CD14-positive monocyte (primary cell): ENCODE data around the gene PLCB1. TPM values are rescaled to one million over a fixed set of nuclear protein-coding genes. Genes with fewer than 3 reads are reported as not detected.

Experiments used
- DNase-seq, 3 donors: peaks; one replicate each; pipeline ENCODE4 v3.0.0-alpha.2; 2011 to 2022
- H2AFZ ChIP-seq: 2 replicates; pipeline ENCODE4 v1.6.0; 2012; ENCODE audit warnings: mild to moderate bottlenecking, low read depth, low read length, inconsistent platforms; ENCODE audit not compliant: insufficient read depth, poor library complexity, severe bottlenecking
- H3K27ac ChIP-seq, 2 donors: 1 replicate in 1 of 2; 2 replicates in 1 of 2; pipeline ENCODE4 v1.5.1; 2012 to 2013; ENCODE audit warnings: low read length in 2 of 2, control low read depth in 1 of 2, inconsistent platforms in 1 of 2, low read depth in 1 of 2, mild to moderate bottlenecking in 1 of 2
- H3K27me3 ChIP-seq, 2 donors: one replicate each; pipeline versions ENCODE4 v1.6.0 to v1.6.1; 2011 to 2013; ENCODE audit warnings: low read length in 2 of 2; ENCODE audit not compliant: control insufficient read depth in 2 of 2, insufficient read depth in 2 of 2
- H3K36me3 ChIP-seq, 2 donors: replicated peaks in 1 of 2; 1 replicate in 1 of 2; 2 replicates in 1 of 2; pipeline versions ENCODE4 v1.5.1 to v1.6.1; 2012 to 2013; ENCODE audit warnings: low read length in 2 of 2, control low read depth in 1 of 2, inconsistent platforms in 1 of 2, mild to moderate bottlenecking in 1 of 2; ENCODE audit not compliant: insufficient read depth in 2 of 2, control insufficient read depth in 1 of 2
- H3K4me1 ChIP-seq, 2 donors: 1 replicate in 1 of 2; 2 replicates in 1 of 2; pipeline versions ENCODE4 v1.5.1 to v1.6.1; 2012 to 2013; ENCODE audit warnings: low read length in 2 of 2, control low read depth in 1 of 2, inconsistent platforms in 1 of 2, mild to moderate bottlenecking in 1 of 2, moderate library complexity in 1 of 2; ENCODE audit not compliant: insufficient read depth in 2 of 2, control insufficient read depth in 1 of 2
- H3K4me2 ChIP-seq: replicated peaks from 2 replicates; pipeline ENCODE3; 2012; ENCODE audit warnings: low read length, moderate library complexity, mild to moderate bottlenecking; ENCODE audit not compliant: poor library complexity, severe bottlenecking; ENCODE audit errors: extremely low read depth
- H3K4me3 ChIP-seq, 3 experiments: fragments of 200-600 bp in 1 of 3; sonication (generic) in 1 of 3; replicated peaks in 1 of 3; 1 replicate in 2 of 3; 2 replicates in 1 of 3; pipeline ENCODE4 v1.5.1; 2011 to 2013; ENCODE audit warnings: low read length in 3 of 3, mild to moderate bottlenecking in 3 of 3, control low read depth in 2 of 3, low read depth in 2 of 3, inconsistent platforms in 1 of 3, moderate library complexity in 1 of 3
- H3K79me2 ChIP-seq: 2 replicates; pipeline ENCODE4 v1.6.0; 2012; ENCODE audit warnings: mild to moderate bottlenecking, control low read depth, inconsistent platforms, low read length, moderate library complexity; ENCODE audit not compliant: insufficient read depth
- H3K9ac ChIP-seq: 2 replicates; pipeline ENCODE4 v1.6.0; 2017; ENCODE audit warnings: low read length, mild to moderate bottlenecking; ENCODE audit not compliant: insufficient read depth, poor library complexity, severe bottlenecking
- H3K9me3 ChIP-seq, 2 donors: replicated peaks in 1 of 2; 1 replicate in 1 of 2; 2 replicates in 1 of 2; pipeline versions ENCODE4 v1.5.1 to v1.6.1; 2012 to 2013; ENCODE audit warnings: low read length in 2 of 2, control low read depth in 1 of 2; ENCODE audit not compliant: control insufficient read depth in 1 of 2, insufficient read depth in 1 of 2
- H4K20me1 ChIP-seq: 2 replicates; pipeline ENCODE4 v1.6.0; 2012; ENCODE audit warnings: mild to moderate bottlenecking, low read length, control low read depth, moderate library complexity; ENCODE audit not compliant: insufficient read depth
- H3K27ac Mint-ChIP-seq, 7 donors: one replicate each; pipeline ENCODE4 v1.8.0; 2020; ENCODE audit warnings: mild to moderate bottlenecking in 7 of 7, mixed read lengths in 7 of 7, moderate library complexity in 6 of 7, inconsistent platforms in 2 of 7
- H3K27me3 Mint-ChIP-seq, 3 donors: one replicate each; pipeline ENCODE4 v1.8.0; 2021 to 2022; ENCODE audit warnings: low read depth in 3 of 3, mild to moderate bottlenecking in 3 of 3, mixed read lengths in 3 of 3, moderate library complexity in 3 of 3, inconsistent platforms in 1 of 3
- H3K36me3 Mint-ChIP-seq, 2 donors: one replicate each; pipeline ENCODE4 v1.8.0; 2020; ENCODE audit warnings: mixed read lengths in 2 of 2, inconsistent platforms in 1 of 2, mild to moderate bottlenecking in 1 of 2
- H3K4me1 Mint-ChIP-seq: one replicate; pipeline ENCODE4 v1.8.0; 2020; ENCODE audit warnings: mild to moderate bottlenecking, mixed read lengths
- H3K4me3 Mint-ChIP-seq, 2 donors: one replicate each; pipeline ENCODE4 v1.8.0; 2020; ENCODE audit warnings: mild to moderate bottlenecking in 2 of 2, mixed read lengths in 2 of 2, moderate library complexity in 1 of 2
- H3K9me3 Mint-ChIP-seq, 7 donors: one replicate each; pipeline ENCODE4 v1.8.0; 2020 to 2022; ENCODE audit warnings: mixed read lengths in 7 of 7, mild to moderate bottlenecking in 6 of 7, moderate library complexity in 6 of 7, inconsistent platforms in 2 of 7
- WGBS: methylation state at CpG from one replicate; pipeline ENCODE4 v1.1.5; 2013; ENCODE audit warnings: missing lambda C conversion rate; ENCODE audit not compliant: insufficient coverage; 5-methylcytosine and 5-hydroxymethylcytosine counted together
- intact Hi-C, 2 donors: fragments of 100-400 bp; cut with micrococcal nuclease; formaldehyde crosslinking; loops; one replicate each; pipeline versions ENCODE4 v1.15.0 to v1.15.1; 2023
- polyA plus RNA-seq, 3 donors: library from polyadenylated mRNA; depleted of rRNA in 1 of 3; unstranded in 2 of 3; stranded (reverse) in 1 of 3; fragments of 300-500 nt in 2 of 3; fragments of >200 nt in 1 of 3; fragmentation: Illumina TruSeq in 2 of 3; gene quantifications; 1 replicate in 2 of 3; 2 replicates in 1 of 3; pipeline ENCODE4 v1.2.3, GENCODE V29; 2012 to 2021
- TF ChIP-seq, protein P1 (sequence below): fragments of 200-600 bp; IDR thresholded peaks from one replicate; pipeline ENCODE4 v1.8.0; 2022; ENCODE audit warnings: antibody characterized with exemption, mild to moderate bottlenecking

PLCB1 gene
- polyA plus RNA-seq, 3 donors: 8.6 to 16.4 (median 13.2) TPM

- peaks cover 0 to 3% of the 10 kb centered on the region in 2 donors for H3K36me3 Mint-ChIP-seq
- H3K36me3 ChIP-seq: no peaks in the 10 kb centered on the region
- no peaks in the 10 kb centered on the region for H3K4me1 ChIP-seq
- H3K79me2 ChIP-seq: no peaks in the 10 kb centered on the region
- H3K27me3 ChIP-seq: no peaks in the 10 kb centered on the region
- H3K9me3 Mint-ChIP-seq: no peaks in the 10 kb centered on the region
- no peak for DNase-seq
- no peak overlapping the region for H3K27ac ChIP-seq
- H3K27ac Mint-ChIP-seq: no peak overlapping the region
- no peak overlapping the region for H3K4me2 ChIP-seq
- H4K20me1 ChIP-seq: peaks cover 7% of the 10 kb centered on the region
- H3K4me3 Mint-ChIP-seq: no peak overlapping the region
- intact Hi-C loops: no loop called here
- WGBS: 100% methylated on average over 3 of the region's 3 CpGs
- H3K4me1 Mint-ChIP-seq: peaks cover 6% of the 10 kb centered on the region
- no peak overlapping the region for H3K9ac ChIP-seq
- no peak overlapping the region for H3K4me3 ChIP-seq
- no peak overlapping the region for H2AFZ ChIP-seq
- H3K27me3 Mint-ChIP-seq: peaks cover 0 to 2% (median 0%) of the 10 kb centered on the region in 3 donors
- TF ChIP-seq, protein P1, sequence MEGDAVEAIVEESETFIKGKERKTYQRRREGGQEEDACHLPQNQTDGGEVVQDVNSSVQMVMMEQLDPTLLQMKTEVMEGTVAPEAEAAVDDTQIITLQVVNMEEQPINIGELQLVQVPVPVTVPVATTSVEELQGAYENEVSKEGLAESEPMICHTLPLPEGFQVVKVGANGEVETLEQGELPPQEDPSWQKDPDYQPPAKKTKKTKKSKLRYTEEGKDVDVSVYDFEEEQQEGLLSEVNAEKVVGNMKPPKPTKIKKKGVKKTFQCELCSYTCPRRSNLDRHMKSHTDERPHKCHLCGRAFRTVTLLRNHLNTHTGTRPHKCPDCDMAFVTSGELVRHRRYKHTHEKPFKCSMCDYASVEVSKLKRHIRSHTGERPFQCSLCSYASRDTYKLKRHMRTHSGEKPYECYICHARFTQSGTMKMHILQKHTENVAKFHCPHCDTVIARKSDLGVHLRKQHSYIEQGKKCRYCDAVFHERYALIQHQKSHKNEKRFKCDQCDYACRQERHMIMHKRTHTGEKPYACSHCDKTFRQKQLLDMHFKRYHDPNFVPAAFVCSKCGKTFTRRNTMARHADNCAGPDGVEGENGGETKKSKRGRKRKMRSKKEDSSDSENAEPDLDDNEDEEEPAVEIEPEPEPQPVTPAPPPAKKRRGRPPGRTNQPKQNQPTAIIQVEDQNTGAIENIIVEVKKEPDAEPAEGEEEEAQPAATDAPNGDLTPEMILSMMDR: no peak
- no peaks in the 10 kb centered on the region for H3K9me3 ChIP-seq
Measured at GRCh38 chr20:8303651-8304050, 171.6 kb downstream of the PLCB1 start.

- Mint-ChIP-seq H3K9me3 (no peaks in the 10 kb centered on the region), H3K36me3 (peaks cover 0 to 3% of the 10 kb centered on the region in 2 donors), H3K4me1 (peaks cover 6% of the 10 kb centered on the region), H3K27me3 (peaks cover 0 to 2% (median 0%) of the 10 kb centered on the region in 3 donors), H3K27ac (no peak overlapping the region), H3K4me3 (no peak overlapping the region)
- TF ChIP-seq, protein P1: no peak
- no peaks in the 10 kb centered on the region for H3K36me3 ChIP-seq
- no peak overlapping the region for H3K9ac ChIP-seq
- H4K20me1 ChIP-seq: peaks cover 7% of the 10 kb centered on the region
- no peak overlapping the region for H3K4me3 ChIP-seq
- no peaks in the 10 kb centered on the region for H3K4me1 ChIP-seq
- WGBS: no CpG with 5 or more reads among the region's 1 CpG
- no peak overlapping the region for H3K4me2 ChIP-seq
- H3K9me3 ChIP-seq: no peaks in the 10 kb centered on the region
- intact Hi-C loops: no loop called here
- no peak overlapping the region for H3K27ac ChIP-seq
- no peaks in the 10 kb centered on the region for H3K79me2 ChIP-seq
- H3K27me3 ChIP-seq: no peaks in the 10 kb centered on the region
- H2AFZ ChIP-seq: no peak overlapping the region
- no peak for DNase-seq
Measured at GRCh38 chr20:8304124-8304816, 172.2 kb downstream of the PLCB1 start.
